ENCODE results near the gene KIAA0513. TPM values are rescaled to one million over a fixed set of nuclear protein-coding genes. Genes with fewer than 3 reads are reported as not detected.
A peak's percentile ranks its signal among the peaks of the same experiment; 100 is the strongest.

KIAA0513 gene
- polyA plus RNA-seq, 1 donor (not counting 4 experiments of a cell fraction or from before 2014, with no cell fraction given) = 3.3 TPM

DNA sequence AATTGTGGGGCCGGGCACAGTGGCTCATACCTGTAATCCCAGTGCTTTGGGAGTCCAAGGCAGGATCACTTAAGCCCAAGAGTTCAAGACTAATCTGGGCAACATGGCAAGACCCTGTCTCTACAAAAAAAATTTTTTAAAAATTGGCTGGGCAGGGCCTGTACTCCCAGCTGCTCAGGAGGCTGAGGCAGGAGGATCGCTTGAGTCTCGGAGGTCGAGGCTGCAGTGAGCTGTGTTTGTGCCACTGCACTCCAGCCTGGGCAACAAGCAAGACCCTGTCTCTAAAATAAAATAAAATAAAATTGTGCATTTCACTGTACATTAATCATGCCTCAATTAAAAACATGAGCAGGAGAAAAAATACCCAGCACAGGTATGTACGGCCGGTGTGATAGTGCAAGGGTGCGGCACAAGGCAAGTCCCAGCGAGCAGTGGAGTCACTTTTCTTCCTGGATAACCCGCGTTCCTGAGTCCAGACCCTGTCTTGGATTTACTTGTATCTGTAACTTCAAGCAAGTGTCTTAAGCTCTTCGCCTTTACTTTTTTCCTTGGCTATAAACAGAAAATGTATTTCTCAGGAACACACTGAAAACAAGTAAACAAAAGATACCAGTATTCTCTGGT, 27.6 kb upstream of the KIAA0513 start:
- Histone ChIP-seq H3K9me3 (ENCODE audit: control insufficient read depth, low read depth, low read length) (no peaks in the 10 kb centered on the region), H3K4me1 (ENCODE audit: control insufficient read depth, extremely low read depth, insufficient read depth, low read length) (peaks cover 71% of the 10 kb centered on the region), H3K79me2 (ENCODE audit: control insufficient read depth, insufficient read depth, low read length) (peaks cover 68% of the 10 kb centered on the region), H3K36me3 (ENCODE audit: control insufficient read depth in 2 of 2, extremely low read depth in 1 of 2, insufficient read depth in 2 of 2, low read length in 2 of 2) (peaks cover 10 to 18% of the 10 kb centered on the region in 2 experiments), H3K4me3 (ENCODE audit: control insufficient read depth in 2 of 3, extremely low read depth in 1 of 3, insufficient read depth in 2 of 3, low read depth in 1 of 3, low read length in 3 of 3) (peak overlapping the region in 2 of 3 experiments; percentile 27 to 30), H3K9ac (ENCODE audit: control insufficient read depth, extremely low read depth, insufficient read depth, low read length) (peak overlapping the region; percentile 59), H3K4me2 (ENCODE audit: control insufficient read depth, extremely low read depth, insufficient read depth, low read depth, low read length) (peak overlapping the region; percentile 65), H4K20me1 (ENCODE audit: control insufficient read depth, extremely low read depth, insufficient read depth, low read length) (no peaks in the 10 kb centered on the region), H3K27me3 (ENCODE audit: control insufficient read depth, extremely low read depth, insufficient read depth, low read length) (no peaks in the 10 kb centered on the region), H3K9me1 (ENCODE audit: control insufficient read depth, extremely low read depth, insufficient read depth, low read length) (peaks cover 2% of the 10 kb centered on the region), H3K27ac (ENCODE audit: control insufficient read depth, insufficient read depth, low read length) (peak overlapping the region; percentile 85), H2AFZ (ENCODE audit: control insufficient read depth, low read length) (no peak overlapping the region)
- DNase-seq (ENCODE audit: low read depth, low spot score) = peak; percentile 85
- TF ChIP-seq, protein P1, sequence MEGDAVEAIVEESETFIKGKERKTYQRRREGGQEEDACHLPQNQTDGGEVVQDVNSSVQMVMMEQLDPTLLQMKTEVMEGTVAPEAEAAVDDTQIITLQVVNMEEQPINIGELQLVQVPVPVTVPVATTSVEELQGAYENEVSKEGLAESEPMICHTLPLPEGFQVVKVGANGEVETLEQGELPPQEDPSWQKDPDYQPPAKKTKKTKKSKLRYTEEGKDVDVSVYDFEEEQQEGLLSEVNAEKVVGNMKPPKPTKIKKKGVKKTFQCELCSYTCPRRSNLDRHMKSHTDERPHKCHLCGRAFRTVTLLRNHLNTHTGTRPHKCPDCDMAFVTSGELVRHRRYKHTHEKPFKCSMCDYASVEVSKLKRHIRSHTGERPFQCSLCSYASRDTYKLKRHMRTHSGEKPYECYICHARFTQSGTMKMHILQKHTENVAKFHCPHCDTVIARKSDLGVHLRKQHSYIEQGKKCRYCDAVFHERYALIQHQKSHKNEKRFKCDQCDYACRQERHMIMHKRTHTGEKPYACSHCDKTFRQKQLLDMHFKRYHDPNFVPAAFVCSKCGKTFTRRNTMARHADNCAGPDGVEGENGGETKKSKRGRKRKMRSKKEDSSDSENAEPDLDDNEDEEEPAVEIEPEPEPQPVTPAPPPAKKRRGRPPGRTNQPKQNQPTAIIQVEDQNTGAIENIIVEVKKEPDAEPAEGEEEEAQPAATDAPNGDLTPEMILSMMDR (optimal IDR thresholded peaks at IDR 0.05 in 1 of 3, IDR thresholded peaks at IDR 0.05 in 1 of 3, conservative IDR thresholded peaks at IDR 0.05 in 1 of 3; ENCODE audit: extremely low read depth in 1 of 3, insufficient read depth in 2 of 3, low read length in 3 of 3) = no peak
- TF ChIP-seq EZH2 (IDR thresholded peaks at IDR 0.05; ENCODE audit: low read length) = no peak
- dilution Hi-C loops (cut with MboI; ENCODE audit: extremely low pct_ligation_motif_present, low sequenced_read_pairs) = no loop called here
- FAIRE-seq = peak; percentile 57

DNA sequence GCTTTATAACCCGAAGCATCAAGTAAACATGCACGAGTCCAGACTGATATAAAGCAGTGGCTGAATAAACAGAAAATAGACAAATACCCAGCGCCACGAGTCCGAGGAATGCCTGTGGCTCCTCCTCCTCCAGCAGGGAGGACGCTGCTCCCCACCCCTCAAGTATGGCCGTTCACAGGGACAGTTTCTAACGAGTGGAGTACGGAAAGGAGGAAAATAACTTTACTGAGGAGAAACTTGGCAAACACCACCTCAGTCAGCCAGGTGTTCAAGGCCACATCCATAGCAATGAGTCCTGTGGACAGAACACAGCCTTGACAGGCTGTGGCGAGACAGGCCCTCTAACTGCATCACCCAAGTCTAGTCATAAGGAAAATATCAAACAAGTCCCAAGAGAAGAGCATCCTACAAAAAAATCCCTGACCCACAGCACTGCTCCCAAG, 25.5 kb upstream of the KIAA0513 start:
- no peak for FAIRE-seq
- dilution Hi-C loops (cut with MboI; ENCODE audit: extremely low pct_ligation_motif_present, low sequenced_read_pairs) = no loop called here
- Histone ChIP-seq H3K9me3 (ENCODE audit: control insufficient read depth, low read depth, low read length) (no peaks in the 10 kb centered on the region), H3K4me3 (ENCODE audit: control insufficient read depth in 2 of 3, extremely low read depth in 1 of 3, insufficient read depth in 2 of 3, low read depth in 1 of 3, low read length in 3 of 3) (no peak overlapping the region), H3K79me2 (ENCODE audit: control insufficient read depth, insufficient read depth, low read length) (peaks cover 65% of the 10 kb centered on the region), H3K27me3 (ENCODE audit: control insufficient read depth, extremely low read depth, insufficient read depth, low read length) (no peaks in the 10 kb centered on the region), H3K4me2 (ENCODE audit: control insufficient read depth, extremely low read depth, insufficient read depth, low read depth, low read length) (no peak overlapping the region), H3K9ac (ENCODE audit: control insufficient read depth, extremely low read depth, insufficient read depth, low read length) (no peak overlapping the region), H3K27ac (ENCODE audit: control insufficient read depth, insufficient read depth, low read length) (peak overlapping the region; percentile 48), H3K36me3 (ENCODE audit: control insufficient read depth in 2 of 2, extremely low read depth in 1 of 2, insufficient read depth in 2 of 2, low read length in 2 of 2) (peaks cover 8 to 13% of the 10 kb centered on the region in 2 experiments), H4K20me1 (ENCODE audit: control insufficient read depth, extremely low read depth, insufficient read depth, low read length) (no peaks in the 10 kb centered on the region), H2AFZ (ENCODE audit: control insufficient read depth, low read length) (no peak overlapping the region), H3K4me1 (ENCODE audit: control insufficient read depth, extremely low read depth, insufficient read depth, low read length) (peaks cover 74% of the 10 kb centered on the region), H3K9me1 (ENCODE audit: control insufficient read depth, extremely low read depth, insufficient read depth, low read length) (peaks cover 4% of the 10 kb centered on the region)
- no peak for DNase-seq (ENCODE audit: low read depth, low spot score)
- TF ChIP-seq EZH2 (IDR thresholded peaks at IDR 0.05; ENCODE audit: low read length) = no peak
- TF ChIP-seq, protein P1 (optimal IDR thresholded peaks at IDR 0.05 in 1 of 3, IDR thresholded peaks at IDR 0.05 in 1 of 3, conservative IDR thresholded peaks at IDR 0.05 in 1 of 3; ENCODE audit: extremely low read depth in 1 of 3, insufficient read depth in 2 of 3, low read length in 3 of 3) = no peak
